M059J (cell line): ENCODE data around the gene PGBD2. TPM values are rescaled to one million over a fixed set of nuclear protein-coding genes. Genes with fewer than 3 reads are reported as not detected.
A peak's percentile ranks its signal among the peaks of the same experiment; 100 is the strongest.
"Not testable (repeated sequence)": the region's sequence is repeated elsewhere in the genome, so short reads cannot be mapped to it uniquely, and the experiment has no call there.

Source experiments
- DNase-seq: peaks from one replicate; pipeline ENCODE4 v3.0.0-alpha.2; 2012; ENCODE audit warnings: low read depth
- total RNA-seq: library from RNA; depleted of rRNA; stranded (reverse); fragments of >200 nt; shearing (Covaris generic); gene quantifications from 2 replicates; pipeline ENCODE4 v1.2.3, GENCODE V29; 2014

PGBD2 gene
- total RNA-seq, 1 experiment from 2014 or later = 5.7 TPM

GRCh38 chr1:248889914-248890243, 16.2 kb upstream of the PGBD2 start:
- DNase-seq = not testable (repeated sequence)

- DNase-seq = no peak
Observed at GRCh38 chr1:248890549-248891498, 15.2 kb upstream of the PGBD2 start.

DNA sequence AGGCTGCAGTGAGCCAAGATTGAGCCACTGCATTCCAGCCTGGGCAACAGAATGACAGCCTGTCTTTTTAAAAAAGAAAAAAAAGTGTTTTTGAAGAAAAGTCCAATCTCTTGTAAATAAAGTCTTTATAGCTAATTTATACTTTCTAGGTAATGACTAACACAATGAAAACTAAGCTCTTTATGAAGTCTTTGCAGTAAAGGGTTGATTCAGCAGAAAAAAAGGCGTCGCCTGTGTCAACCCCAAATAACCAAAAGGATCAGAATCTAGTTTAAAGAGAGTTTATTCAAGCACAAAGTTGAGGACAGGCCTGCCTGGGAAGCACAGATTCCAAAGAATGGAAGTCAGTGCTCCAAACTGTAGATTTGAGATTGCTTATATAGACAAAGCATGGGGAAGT, 14.3 kb upstream of the PGBD2 start:
- no peak for DNase-seq

DNA sequence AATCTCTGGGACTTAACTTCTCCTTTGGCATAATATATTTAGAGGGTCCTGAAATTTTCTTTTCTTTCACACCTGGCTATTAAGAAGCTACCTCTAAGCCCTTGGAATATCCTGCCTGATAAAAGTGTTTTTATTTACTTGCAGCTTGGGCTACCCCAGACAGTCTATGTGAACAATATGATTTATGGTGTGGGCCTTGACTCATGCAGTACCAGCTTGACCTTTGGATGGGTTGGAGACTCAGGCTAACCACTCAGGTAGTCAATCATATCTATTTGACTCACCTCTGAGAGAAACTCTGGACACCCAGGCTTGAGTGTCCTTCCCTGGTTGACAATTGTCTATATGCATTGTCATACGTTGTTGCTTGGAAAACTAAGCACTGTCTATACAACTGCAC, 13.4 kb upstream of the PGBD2 start:
- no peak for DNase-seq

DNA sequence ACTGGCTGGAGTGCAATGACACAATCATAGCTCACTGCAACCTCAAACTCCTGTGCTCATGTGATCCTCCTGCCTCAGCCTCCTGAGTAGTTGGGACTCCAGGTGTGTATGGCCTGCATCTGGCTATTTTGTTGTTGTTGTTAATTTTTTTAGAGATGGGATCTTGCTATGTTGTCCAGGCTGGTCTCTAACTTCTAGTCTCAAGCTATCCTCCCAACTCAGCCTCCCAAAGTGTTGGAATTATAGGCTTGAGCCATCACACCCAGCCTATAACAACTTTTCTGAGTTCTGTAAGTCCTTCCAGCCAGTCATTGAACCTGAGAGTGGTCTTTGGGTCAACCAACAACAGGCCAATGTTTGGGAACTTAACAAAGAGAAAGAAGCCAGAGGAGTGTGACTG, 11.2 kb upstream of the PGBD2 start:
- DNase-seq = no peak

DNA sequence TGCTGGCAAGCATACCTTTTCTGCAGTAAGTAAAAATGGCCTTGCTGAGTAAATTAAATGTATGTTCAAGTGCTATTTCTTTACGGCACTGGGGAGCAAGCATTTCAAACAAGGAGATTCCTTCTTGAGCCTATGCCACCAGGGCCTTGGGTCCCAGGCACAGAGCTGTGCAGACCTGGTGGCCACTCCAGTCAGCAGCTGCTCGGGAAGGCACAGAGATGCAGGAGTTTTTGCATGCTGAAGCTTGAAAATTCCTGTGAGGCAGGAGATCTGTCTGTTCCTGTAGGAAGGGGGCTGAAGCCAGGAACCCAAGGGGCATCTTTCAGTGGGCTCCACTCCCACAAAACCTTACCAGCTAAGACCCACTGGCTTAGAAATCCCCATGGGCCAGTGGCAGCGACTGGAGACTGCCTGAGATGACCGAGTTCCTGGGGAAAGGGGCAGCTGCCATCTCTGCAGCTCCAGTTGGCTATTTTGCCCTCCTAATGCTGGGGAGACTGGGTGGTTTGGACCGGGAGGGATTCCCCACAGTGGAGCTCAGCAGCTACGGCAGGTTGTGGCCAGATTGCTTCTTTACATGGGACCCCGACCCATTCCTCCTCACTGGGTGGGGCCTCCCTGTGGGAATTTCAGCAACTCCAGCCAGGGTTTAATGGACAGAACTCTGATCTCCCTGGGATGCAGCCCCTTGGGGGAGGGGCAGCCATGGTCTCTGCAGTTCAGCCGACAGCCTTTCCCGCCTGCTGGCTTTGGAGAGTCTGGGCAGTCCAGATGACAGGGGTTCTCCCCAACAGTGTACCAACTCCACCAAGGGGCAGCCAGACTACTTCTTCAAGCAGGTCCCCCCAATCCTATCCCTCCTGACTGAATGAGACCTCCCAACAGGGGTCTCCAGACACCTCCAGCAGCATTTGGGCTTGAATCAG, 8.4 kb upstream of the PGBD2 start:
- DNase-seq = no peak

DNA sequence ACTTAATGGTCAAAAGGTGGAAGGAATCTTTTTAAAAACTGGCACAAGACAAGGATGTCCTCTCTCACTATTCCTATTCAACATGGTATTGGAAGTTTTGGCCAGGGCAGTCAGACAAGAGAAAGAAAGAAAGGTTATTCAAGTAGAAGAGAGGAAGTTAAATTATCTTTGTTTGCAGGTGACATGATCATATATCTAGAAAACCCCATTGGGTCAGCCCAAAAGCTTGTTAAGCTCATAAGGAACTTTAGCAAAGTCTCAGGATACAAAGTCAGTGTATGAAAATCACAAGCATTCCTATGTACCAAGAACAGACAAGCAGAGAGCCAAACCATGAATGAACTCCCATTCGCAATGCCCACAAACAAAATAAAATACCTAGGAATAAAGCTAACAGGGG, 5.4 kb upstream of the PGBD2 start:
- DNase-seq = no peak

- DNase-seq = no peak
Observed at GRCh38 chr1:248901578-248901977, 4.5 kb upstream of the PGBD2 start.

DNA sequence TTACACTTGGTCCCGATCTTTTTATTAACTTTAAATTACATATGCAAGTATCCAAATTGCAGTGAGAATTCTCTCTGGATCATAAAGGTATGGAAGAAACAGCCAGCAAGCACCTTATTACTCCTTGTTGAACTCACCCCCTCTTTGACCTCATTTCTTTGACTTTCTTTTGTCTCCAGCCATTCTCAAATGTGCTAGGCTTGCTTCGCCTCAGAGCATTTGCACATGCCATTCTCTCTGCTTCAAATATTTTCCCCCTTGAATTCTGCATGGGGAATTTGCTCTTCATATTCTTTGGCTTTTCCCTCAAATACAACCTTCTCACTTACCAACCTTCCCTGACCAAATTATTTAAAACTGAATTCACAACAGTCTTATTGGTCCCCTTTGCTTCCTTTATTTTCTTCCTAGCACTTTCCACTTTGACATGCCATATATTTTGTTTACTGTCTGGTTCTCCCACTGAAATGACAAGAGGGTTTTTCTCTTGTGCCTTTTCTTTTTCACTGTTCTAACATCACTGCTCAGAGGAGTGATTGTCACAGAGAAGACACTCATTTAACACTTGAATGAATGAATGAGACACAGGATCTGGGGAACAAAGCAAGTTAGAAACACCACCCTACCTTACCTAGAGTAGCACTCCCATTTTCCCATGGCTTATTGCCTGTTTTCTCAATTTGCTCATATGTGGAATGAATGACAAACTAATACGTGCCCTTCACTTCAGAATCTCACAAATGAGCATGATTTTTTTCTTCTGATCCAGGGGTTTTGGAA, 1.4 kb upstream of the PGBD2 start:
- DNase-seq = no peak

DNA sequence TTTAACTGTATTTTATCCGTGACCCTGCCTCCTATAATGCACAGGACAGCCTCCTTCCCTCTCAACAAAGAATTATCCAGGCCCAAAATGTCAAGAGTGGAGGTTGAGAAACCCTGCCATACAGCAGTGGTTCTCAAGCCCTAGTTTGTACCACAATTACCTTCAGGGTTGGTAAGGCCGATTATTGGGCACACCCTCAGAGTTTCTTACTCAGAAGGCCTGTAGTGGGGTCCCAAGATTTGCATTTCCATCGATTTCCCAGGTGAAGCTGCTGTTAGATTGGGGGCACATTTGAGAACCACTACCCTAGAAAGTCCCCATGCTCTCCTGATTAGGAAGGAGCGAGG, 400 bp upstream of the PGBD2 start:
- DNase-seq = no peak

DNA sequence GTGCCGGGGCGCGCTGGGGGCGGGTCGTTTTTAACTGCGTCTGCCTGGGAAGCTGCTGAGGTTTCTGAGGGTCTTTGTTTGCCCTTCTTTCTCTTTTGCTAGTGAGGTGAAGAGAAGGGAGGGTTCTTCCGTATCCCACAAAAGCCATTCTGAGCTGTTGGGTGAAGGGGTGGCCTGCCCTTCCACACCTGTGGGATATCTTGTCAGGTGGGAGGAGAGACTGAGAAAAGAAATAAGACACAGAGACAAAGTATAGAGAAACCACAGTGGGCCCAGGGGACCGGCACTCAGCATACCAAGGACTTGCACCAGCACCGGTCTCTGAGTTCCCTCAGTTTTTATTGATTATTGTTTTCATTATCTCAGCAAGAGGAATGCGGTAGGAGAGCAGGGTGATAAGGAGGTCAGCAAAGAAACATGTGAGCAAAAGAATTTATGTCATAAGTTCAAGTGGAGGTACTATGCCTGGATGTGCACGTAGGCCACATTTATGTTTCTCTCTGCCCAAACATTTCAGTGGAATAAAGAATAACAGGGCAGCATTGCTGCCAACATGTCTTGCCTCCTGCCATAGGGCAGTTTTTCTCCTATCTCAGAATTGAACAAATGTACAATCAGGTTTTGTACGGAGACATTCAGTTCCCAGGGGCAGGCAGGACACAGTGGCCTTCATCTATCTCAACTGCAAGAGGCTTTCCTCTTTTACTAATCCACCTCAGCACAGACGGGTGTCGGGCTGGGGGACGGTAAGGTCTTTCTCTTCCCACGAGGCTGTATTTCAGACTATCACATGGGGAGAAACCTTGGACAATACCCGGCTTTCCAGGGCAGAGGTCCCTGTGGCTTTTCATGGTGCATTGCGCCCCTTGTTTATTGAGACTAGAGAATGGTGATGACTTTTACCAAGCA, 972 bp downstream of the PGBD2 start:
- peak; percentile 5 for DNase-seq

GRCh38 chr1:248910761-248911160, 4.7 kb downstream of the PGBD2 start:
- no peak for DNase-seq

DNA sequence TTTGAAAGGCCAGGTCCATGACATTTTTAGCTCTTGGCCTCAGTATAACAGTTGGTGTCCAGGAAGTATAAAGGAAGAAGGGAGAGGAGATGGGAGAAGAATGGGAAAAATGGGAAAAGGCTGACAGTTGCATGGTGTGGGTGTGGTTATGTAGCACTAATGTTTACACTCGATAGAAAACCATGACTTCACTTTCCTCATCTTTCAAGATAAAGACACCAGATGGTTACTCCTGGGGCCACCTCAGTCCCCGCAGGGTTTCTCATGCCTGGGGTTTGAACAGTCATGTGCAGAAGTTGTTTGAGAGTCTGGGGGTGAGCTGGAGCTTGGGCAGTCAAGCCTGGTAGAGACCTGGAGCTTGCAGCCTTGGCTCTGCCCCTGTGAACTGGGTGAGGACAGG, 7.9 kb downstream of the PGBD2 start:
- DNase-seq = no peak

GRCh38 chr1:248914796-248915381, 8.9 kb downstream of the PGBD2 start:
- no peak for DNase-seq

DNA sequence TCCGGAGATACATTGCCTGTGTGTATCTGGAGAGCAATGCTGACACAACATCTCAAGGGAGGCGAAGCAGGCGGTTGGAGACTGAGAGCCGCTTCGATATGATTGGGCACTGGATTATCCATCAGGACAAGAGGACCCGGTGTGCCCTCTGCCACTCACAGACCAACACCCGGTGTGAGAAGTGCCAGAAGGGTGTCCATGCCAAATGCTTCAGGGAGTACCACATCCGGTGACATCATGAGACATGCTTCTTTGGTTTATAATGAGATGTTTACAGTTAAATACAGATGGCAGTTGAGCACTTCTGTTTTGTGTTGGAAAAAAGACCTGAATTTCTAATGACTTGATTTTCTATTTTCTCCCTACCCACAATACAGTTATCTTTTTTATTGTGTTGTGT, 12.1 kb downstream of the PGBD2 start:
- DNase-seq = peak; percentile 73

- DNase-seq = peak; percentile 32
Observed at GRCh38 chr1:248923352-248924338, 17.6 kb downstream of the PGBD2 start.

DNA sequence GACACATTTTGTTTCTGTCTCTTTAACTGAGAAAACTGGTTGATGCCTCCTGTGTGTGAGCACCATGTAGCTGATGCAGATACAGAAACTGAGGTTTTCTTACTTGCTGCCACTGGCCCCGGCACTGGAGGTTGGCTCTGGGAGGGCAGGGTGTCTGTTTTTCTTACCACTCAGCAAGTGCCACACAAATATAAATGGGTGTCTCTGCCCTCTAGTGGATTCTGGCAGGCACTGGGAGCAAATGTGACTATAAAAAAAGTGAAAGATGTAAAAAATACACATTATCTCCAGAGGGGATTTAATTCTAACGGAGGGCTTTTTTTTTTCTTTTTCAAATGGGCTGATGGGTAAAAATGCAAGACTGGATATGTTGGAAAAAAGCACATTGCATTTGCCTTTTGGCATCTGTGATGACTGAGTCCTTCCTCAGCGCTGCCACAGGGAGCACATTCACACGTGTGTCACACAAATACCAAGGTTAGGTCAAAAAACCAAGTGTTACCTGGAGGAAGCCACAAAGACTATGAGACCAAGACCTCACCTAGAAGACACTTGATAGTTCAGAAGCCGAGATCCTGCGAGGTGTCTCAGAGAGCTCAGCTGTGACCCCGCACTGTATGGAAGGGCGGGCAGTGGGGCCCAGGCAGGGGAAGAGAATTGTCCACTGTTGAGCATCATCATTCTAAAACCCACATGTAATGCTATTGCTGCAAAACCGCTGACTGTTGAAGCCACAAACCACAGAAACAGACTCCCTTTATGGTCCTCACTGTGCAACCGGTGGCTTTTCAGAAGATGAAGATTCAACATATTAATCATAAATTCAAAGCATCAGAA, 18.9 kb downstream of the PGBD2 start:
- DNase-seq = peak; percentile 50

DNA sequence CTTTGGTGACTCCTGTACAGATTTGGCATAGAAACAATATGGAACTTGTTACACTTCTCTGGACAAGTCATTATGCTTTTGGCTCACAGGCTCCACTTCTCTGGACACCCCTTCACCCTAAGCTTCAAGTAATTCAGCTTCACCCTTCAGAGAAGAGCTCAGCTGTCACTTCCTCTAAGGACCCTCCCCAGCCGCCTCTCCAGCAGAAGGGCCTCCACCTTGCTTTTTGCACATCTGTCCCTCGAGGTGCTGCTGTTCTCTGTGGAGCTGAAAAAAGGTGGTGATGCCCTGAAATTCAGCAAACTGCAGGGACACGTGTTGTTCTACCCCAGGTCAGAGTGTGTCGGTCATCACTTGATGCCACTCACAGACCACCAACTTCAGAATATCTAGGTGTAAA, 19.8 kb downstream of the PGBD2 start:
- DNase-seq = not testable (repeated sequence)
